SK-N-SH treated with all-trans-retinoic acid at 6 μM for 48 hours (cell line): ENCODE measurements around the gene CACNA2D3.

Experiments used
- PATZ1 ChIP-seq: fragments of 250-450 bp; sonication (Bioruptor Pico); IDR thresholded peaks from 2 replicates; pipeline ENCODE4 v1.8.0; 2020; ENCODE audit warnings: mild to moderate bottlenecking, moderate library complexity, borderline replicate concordance
- ZFP30 ChIP-seq: fragments of 450-650 bp; formaldehyde crosslinking; IDR thresholded peaks from 2 replicates; pipeline ENCODE4 v1.5.0; 2022; ENCODE audit warnings: mild to moderate bottlenecking, moderate library complexity

- TF ChIP-seq ZFP30 (CRISPR knock-in tag): no peak
- TF ChIP-seq PATZ1 (CRISPR knock-in tag): no peak
Measured at GRCh38 chr3:54988302-54988837, 866.0 kb downstream of the CACNA2D3 start.
